Activated naive CD8-positive, alpha-beta T cell treated with anti-CD3 and anti-CD28 coated beads, Interleukin-2, amount 50 U/mL, for 16 hours (primary cell): ENCODE data around the gene IFNLR1.
A peak's percentile ranks its signal among the peaks of the same experiment; 100 is the strongest.

Experiments
- DNase-seq: peaks from one replicate; pipeline ENCODE4 v3.0.0-alpha.2; 2020; ENCODE audit warnings: low read depth, low spot score

Gene IFNLR1

DNA sequence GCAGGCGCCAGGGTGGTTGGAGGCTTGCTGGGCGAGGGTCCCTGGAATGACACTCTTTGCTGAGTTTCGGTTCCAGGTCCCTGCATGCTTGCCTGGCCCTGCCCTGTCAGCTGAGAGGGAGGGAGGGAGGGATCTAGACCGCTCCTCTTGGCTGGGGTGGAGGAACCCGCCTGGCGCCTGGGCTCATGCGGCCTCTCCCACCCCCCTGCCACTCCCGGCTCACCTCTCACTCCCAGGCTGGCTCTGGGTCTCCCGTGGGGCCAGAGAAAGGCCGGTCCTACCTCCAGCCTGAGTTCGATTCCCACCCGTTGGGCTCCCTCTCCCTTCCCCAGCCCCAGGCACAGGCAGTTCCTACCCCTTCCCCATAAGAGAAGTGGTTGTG lies 19.0 kb upstream of the IFNLR1 start:
- no peak for DNase-seq

DNA sequence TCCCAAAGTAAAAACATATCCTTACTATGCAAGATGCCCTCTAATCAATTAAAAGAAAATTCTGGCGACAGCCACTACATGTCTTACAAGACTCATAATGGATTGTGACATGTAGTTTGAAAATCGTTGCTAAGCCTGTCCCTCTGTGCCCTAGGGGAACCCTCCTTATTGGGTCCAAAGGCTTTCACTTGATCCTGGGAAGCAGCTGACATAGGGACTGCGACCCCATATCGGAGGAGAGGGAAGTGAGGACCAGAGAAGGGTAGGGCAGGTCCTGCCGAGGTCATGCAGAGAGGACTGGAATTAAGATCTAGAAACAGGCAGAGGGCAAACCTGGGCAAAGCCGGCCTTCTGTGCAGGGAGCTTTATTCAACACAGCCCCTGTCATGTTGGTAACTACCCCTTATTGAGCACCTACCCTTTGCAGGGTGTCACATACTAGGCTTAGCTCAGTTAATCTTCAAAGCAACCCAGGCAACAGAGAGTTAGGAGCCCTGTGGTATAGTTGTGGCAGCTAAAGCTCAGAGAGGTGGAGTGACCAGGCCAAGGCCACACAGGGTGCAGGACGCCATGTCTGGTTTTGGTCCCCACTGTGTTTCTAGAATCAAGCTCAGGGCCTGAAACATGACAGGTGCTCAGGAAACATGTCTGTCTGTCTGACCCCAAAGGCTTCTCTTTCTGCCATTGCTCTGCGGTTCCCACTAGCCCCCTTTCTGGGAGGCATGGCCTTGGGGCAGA lies 18.4 kb upstream of the IFNLR1 start:
- no peak for DNase-seq

DNA sequence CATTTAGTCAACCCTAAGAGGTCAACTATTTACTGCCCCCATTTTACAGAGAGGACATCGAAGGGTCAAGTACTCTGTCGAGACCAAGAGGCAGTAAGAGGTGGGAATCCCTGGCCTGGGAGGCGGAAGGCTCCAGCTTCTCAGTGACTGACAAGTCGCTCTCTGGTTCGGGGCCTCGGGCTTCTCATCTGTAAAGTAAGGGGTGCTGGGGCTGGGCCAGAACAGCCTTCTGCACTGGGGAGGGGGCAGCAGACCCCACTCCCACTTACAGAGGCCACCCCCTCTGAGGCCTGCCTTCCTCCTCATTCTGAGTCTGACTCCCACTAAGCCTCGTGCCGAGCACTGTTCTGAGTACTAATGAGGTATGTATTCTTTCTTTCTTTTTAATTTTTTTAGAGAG lies 17.0 kb upstream of the IFNLR1 start:
- no peak for DNase-seq

DNA sequence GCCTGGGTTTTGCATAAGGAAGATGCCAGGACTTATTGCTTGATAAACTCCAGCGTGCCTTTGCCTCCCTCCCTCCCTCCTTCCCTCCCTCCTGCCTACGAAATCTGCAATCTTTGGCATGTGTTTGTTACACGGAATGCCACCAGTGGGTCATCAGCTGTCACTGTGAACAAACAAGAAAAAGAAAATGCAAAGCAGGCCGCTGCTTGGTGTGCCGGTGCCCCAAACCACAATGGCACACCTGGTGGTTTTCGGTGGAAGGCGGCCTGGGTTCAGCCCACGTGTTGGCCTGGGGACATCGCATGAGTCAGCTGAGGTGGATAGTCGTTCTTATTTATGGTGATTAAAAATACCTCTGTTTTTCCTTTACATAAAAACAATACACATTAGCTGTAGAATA lies 16.3 kb upstream of the IFNLR1 start:
- DNase-seq, result no peak

DNA sequence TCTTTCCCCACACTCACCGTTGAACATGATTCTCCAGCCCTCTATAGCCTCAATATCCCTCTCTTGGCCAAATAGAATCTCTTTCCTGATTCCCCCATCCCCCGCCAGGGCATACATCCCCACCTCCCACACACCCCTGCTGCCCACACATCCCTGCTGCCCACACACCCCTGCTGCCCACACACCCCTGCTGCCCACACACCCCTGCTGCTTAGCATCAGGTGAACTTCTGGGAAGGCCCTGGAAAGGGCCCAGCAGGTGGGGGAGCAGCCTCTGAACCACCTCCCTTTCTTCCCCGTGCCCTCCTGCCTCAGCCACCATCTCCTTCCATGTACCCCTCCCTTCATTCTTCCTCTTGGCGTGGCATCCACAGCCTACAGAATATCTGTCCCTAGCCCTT lies 15.9 kb upstream of the IFNLR1 start:
- no peak for DNase-seq

DNA sequence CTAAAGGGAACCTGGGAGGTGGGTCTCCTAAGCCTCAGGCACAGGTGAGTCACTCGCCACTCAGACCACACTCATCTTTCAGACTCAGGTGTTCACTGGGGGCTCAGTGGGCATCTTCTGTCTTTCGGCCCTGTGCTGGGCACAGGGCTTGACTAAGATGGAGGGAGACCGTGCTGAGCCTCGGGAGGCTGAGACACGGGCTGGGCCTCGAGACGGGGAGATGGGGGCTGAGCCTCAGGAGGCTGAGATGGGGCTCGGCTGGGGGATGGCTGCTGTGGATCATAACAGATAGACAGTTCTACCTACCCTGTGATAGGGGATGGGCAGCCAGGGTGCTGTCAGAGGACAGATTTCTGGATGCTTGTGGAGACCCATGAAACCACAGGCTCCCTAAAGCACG lies 15.5 kb upstream of the IFNLR1 start:
- DNase-seq, result no peak

DNA sequence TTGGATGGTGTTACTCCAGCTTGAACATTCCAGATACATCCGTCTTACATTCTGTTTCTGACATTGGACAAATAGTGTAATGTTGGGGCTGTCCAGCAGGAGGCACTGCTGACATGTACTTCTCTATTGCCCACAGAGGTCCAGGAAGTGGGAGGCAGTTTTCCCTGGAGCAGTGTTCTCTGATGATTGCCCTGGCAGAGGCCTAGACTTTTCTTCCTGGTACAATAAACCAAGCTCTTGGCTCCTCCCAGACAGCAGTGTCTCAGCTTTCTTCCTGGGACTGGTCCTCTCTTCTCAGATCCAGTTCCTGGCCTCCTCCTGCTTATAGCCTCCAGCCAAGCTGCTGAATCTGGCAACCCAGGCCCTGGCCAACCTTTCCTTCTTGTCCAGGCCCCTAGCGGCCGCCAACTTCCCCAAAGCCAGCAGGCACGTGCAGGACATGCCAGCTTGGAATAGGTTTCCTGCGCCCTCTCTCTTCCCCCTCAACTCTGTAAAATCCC lies 14.9 kb upstream of the IFNLR1 start:
- no peak for DNase-seq

DNA sequence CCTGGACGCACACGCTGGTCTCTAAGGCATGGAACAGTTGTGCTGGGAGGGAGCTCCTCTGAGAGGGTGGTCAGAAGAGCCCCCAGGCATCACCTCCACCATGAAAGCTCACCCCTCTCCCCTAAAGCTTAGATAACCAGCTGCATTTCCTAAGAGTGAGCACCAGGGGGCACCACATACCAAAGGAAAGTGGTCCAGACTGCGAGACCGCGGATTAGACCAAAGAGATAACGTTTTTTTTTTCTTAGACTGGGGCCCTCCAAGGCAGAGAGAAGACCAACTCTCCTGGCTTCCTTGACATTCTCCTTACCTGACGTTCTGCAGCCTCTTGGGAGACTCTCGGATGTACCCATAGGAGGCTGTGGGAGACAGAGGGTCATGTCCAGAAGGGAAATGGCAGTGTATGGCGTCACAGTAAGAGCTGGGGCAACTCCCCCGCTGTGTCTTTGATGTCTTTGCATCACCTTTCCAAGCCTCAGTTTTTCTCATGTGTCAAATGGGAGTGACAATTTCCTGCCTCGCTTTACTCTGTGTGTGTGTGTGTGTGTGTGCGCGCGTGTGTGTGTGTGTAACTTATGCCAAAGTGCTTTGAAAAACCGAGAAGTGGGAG lies 12.3 kb upstream of the IFNLR1 start:
- DNase-seq, result peak; percentile 52

DNA sequence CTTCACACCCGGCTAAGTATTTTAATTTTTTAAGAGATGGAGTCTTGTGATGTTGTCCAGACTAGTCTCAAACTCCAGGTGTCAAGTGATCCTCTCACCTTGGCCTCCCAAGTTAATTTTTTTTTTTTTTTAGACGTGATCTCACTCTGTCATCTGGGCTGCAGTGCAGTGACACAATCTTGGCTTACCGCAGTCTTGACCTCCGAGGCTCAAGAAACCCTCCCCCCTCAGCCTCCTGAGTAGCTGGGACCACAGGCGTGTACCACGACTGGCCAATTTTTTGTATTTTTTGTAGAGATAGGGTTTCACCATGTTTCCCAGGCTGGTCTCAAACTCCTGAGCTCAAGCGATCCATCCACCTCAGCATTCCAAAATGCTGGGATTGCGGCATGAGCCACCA lies 11.7 kb upstream of the IFNLR1 start:
- DNase-seq, result no peak

DNA sequence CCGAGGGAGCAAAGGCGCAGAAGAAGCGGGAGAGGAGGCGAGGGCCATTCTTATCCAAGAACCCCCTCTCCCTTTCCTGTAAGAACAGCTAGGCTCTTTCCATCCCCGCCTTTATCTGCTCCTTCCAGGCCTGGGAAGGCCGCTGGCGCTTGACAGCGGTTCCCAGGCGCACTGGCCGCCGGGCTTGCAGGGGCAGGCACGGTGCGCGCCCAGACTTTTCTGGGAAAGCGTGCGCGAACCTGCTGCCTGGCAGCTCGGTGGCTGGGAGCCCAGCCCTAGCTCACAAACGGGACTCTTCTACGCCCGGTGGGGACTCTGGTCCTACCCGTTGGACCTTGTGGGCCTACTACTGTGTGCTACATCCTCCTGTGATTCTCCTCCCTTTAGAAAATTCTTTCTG lies 8.8 kb upstream of the IFNLR1 start:
- DNase-seq, result no peak

DNA sequence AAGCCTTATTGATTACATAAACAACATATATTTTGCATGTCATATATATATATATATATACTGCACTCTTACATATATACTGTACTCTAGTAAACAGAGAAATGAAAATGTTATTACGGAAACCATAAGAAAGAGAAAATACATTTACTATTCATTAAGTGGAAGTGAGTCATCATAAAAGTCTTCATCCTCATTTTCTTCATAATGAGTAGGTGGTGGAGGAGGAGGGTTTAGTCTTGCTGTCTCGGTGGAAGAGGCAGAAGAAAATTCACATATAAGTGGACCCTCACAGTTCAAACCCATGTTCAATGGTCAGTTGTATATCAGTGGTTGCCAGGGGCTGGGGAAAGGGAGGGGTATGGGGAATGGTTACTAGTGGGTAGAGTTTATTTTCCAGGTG lies 8.0 kb upstream of the IFNLR1 start:
- no peak for DNase-seq

DNA sequence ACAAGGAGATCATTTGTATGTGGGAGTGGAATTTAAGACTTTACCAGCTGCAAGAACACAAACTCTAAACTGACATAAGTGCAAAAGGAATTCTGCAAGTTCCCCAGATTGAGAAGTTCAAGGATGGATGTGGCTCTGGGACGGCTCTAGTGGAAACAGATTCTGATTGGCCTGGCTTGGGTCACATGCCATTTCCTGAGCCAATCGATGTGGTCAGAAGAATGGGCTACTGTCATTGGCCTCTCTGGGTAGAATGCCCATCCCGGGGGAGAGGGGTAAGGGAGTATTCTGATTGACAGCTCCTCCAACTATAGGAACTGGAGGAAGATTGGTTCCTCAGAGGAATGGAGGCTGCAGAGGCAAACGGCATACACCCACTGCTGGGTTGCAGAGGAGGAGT lies 6.0 kb upstream of the IFNLR1 start:
- DNase-seq, result no peak

DNA sequence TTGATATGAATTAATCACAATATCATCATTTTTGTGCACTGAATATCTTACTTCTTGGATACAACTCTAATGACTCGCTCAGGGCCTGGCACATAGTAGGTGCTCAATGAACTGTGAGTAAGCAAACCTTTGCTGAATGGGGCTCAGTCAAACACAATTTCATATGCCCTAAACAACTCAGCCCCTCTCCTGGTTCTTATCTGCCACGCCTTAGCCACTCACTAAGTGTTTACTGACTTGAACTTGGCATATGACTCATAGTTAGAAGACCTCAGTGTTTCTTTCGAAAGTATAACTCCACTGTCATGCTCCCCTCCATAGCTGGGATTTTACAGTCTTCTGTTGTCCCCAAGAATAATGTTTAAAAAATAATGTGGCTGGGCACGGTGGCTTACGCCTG lies 4.8 kb upstream of the IFNLR1 start:
- DNase-seq, result no peak

DNA sequence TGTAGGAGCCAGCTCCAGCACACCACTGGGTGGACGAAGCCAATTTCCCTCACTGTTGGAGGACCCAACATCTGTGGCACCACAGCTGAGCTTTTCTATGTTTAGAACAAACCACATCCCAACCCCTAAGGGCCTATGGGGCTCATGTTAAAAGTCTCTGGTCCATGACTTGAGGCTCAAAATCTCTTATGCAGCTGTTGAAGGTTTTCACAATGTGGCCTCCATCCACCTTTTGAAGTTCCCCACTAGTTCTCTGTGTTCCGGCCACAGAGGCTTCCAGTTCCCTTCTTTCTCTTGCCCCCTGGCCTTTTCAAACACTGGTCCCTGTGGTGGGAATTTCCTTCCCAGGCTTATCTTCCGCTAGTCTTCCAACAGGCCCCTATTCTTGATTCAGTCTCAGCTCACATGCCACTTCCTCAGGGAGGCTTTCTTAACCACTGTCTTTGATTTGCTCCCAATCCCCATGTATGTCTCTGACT lies 3.9 kb upstream of the IFNLR1 start:
- no peak for DNase-seq

DNA sequence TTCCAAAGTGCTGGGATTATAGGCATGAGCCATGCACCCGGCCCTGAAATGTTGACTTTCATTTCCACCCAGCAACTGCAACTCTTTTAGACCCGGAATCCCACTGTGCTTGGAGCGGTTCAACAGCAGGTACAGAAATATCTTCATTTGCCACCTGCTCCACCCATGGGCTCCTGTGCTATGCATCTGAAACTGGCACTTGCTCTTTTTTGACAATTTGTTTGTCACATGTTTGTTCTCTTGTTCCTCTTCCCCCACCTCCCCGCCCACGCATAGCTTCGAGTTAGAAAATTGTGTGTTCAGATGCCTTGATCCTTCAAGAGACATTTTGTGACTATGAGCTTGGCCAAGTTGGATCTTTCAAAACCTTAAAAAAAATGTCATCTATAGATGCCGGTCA lies 2.4 kb upstream of the IFNLR1 start:
- DNase-seq, result no peak

DNA sequence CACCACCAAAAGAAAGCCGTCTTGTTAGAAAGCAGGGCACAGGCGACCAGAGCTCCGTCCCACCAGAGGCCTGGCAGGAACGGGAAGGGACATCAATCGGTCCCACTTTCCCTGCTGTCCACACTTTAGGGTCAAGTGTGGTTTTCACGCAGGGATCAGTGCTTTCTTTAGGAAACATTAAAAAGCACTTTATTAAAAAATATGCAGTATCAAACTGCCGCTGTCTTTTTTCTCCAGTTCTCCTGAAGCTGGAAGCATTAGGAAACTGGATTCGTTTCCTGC lies 437 bp downstream of the IFNLR1 start:
- no peak for DNase-seq

DNA sequence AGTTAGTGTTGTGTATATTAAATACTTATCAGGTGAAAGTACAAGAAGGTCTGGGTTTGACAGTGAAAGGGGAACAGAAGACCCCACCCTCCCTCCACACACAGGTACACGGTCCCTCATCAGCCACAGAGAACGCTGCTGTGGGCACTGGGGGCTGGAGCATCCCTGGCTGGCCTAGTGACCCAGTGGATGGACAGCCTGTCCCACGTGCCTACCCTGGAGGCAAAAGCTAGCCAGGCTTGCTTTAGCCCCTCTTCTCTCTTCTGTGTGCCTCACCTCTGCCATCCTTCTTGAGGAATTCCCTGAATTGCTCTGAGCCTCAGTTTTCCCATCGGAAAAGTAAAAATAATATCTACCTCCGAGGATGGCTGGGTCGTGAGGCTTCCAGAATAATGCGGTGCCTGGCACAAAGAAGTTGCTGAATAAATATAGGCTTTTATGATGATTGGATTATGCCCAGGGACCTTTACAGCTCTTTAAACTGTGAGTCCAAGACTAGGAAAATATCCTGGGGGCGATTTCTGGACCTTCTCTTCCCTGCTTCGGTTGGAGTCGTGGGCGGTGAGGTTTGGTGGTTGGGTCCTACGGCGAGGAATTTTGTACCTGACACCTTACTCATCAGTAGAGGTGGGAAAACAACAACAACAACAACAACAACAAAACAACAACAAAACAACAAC lies 918 bp downstream of the IFNLR1 start:
- no peak for DNase-seq

DNA sequence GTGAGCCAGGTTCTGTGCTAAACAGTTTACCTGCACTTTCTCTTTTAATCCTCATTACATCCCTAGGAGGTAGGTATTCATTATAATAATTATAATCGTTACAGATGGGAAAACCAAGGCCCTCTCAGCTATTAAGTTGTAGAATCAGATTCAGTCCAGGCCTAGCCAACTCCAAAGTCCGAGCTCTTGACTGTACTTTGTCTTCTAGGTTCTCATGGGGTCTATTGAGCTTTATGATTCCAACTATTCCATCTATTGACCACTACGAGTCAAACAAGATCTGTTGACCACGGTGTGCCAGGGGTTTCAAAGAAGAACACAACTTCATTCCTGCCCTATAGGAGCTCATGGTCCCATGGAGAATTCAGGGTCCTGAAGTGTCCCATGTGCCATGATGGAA lies 2.0 kb downstream of the IFNLR1 start:
- DNase-seq, result no peak

DNA sequence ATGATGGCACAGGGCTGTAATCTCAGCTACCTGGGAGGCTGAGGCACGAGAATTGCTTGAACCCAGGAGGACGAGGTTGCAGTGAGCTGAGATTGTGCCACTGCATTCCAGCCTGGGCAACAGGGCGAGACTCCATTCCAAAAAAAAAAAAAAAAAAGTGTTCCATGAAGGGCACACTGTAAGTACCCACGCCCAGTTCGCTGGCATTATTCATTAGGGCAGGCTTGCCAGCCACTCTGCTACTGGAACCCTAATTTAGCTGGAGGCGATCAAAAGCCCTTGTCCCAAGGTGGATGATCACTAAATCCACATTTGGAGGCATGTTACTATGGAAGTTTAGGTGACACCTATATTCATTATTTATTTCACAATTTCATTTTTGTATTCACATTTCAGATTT lies 5.0 kb downstream of the IFNLR1 start:
- no peak for DNase-seq

DNA sequence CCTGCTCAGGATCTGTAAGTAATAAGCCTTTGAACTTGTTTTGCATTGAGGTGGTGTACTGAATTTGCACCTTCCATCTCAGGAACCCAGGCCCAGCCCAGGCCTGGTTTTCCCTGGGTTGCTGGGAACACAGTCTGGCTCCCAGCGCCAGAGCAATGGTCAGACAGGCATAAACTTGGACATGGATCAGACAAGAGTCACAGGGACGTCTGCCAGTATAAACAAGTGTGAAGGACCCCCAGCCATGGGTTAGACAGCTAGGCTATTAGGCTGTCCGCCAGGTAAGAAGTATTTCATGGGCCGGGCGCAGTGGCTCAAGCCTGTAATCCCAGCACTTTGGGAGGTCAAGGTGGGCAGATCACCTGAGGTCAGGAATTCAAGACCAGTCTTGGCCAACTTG lies 5.5 kb downstream of the IFNLR1 start:
- no peak for DNase-seq

DNA sequence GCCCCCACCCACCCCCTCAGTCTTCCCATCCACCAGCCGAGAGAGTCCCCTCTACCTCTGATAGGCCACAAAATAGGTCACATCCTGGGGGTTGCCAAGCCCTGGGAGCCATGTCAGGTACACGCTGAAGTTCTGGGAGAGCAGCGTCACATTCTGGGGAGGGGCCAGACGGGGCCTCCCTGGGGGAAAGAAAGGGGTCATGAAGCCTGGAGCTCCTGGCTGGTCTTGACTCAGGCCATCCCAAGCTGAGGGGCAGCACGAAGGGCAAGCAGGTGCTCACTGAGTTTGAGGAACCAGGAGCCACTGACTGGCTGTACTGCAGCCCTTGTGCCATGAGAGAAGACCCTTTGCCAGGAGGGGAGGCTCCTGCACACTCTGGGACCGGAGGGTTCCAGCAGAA lies 6.4 kb downstream of the IFNLR1 start:
- DNase-seq, result no peak

DNA sequence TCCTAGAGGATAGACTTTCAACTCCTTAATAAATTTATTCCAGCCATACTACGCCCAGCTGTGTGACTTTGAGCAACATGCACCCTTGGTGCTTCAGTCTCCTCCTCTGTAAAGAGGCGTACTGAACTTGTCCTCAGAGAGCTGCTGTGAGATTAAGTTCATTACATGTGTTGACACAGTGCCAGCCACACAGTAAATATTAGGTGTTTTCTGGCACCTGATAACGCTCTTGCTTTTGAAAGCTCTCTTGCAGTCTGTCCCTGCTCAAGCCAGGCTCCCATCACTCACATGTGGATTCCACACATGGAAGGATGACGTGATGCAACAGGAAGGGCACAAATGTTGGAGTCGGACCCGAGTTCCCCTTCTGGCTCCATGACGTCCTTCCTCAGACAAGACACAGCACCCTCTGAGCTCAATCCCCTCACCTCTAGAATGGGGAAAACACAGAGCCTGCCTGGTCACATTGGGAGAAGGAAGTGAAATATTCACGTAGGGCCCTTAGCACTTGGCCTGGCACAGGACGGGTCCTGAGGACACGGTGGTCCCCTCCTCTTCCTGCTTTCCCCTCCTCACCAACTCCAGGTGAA lies 7.7 kb downstream of the IFNLR1 start:
- no peak for DNase-seq

DNA sequence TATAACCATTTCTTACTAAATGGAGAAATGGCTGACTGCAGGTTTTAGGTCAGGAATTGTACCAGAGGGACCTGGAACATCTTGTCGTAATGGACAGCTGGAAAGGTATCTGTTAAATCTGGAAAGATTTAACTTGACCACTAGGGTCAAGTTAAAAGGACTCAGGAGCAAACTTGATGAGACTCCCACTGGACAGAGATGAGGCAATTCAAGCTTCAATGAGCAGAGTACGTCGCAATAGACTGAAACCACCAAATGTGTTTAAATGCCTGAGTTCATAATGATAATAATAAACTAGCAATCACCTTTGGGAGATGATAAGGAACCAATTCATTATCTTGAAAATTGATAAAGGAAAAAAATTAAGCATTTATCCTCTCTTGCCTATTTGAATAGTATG lies 8.7 kb downstream of the IFNLR1 start:
- no peak for DNase-seq
